GM18508 (cell line): ENCODE measurements around the gene ZBTB26.
"Not testable (repeated sequence)": the region's sequence is repeated elsewhere in the genome, so short reads cannot be mapped to it uniquely, and the experiment has no call there.

Source experiments
- ATAC-seq: cut with Tn5 transposase; IDR thresholded peaks from one replicate; pipeline ENCODE4 v1.9.1; 2021; ENCODE audit warnings: moderate number of reproducible peaks; ENCODE audit not compliant: insufficient read depth, unreplicated experiment

ZBTB26 gene

GRCh38 chr9:122929796-122930354 is 1.4 kb downstream of the ZBTB26 start:
- no peak for ATAC-seq

GRCh38 chr9:122923947-122924346 is 7.4 kb downstream of the ZBTB26 start:
- ATAC-seq: no peak

GRCh38 chr9:122922713-122923112 is 8.6 kb downstream of the ZBTB26 start:
- no peak for ATAC-seq

DNA sequence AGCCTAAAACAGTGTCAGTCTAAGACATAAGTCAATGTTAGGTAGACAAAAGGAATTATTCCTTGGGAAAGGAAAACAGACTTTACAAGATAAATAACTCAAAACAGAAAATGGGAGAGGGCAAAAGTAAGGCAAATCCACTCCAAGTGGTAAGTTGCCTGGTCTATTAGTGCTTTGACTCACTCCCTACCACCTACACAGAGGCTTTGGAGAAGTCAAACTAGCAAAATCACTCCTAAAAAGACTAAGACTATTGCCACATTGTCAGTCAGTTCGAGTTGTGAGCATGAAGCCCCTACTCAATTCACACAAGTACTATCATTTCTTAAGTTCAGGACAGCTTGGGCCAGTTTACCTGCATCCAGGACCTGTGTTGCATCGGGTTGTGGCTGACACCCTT is 13.0 kb downstream of the ZBTB26 start:
- no peak for ATAC-seq

DNA sequence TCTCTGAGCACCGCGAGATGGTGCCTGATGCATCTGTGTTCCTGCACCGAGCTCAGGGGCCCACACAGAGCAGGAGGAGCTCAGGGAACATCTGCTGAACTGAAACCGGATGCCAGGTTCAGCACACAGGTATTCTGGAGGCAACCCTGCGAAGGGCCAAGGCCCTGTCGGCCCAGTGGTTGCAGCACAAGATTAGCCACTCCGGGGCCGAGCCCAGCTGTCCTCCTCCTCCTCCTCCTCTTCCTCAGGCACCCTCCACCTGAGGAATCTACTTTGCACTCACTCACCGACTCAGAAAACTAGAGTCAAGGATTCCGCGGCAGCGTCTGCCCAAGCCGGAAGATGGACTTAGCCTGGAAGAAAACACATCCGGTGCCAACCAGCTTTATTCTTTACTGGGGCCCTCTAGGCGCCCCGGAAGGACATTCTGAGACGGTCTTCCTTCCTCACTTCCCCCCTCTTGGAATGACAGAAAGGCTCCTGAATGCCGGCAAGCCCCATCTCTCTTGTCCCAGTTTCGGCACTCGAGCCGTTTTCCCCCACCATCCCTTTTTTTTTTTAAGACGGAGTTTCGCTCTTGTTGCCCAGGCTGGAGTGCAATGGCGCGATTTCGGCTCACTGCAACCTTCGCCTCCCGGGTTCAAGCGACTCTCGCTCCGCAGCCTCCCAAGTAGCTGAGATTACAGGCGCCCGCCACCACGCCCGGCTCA is 18.2 kb downstream of the ZBTB26 start, which contains the start of gene ZBTB6:
ZBTB6 (minus strand) TSS at position 360 of the 710 bp plus-strand sequence. CDS start 1,251 bp downstream, outside the sequence.
- peak; percentile 89 for ATAC-seq

GRCh38 chr9:122912671-122912963 is 18.7 kb downstream of the ZBTB26 start:
- ATAC-seq: no peak

DNA sequence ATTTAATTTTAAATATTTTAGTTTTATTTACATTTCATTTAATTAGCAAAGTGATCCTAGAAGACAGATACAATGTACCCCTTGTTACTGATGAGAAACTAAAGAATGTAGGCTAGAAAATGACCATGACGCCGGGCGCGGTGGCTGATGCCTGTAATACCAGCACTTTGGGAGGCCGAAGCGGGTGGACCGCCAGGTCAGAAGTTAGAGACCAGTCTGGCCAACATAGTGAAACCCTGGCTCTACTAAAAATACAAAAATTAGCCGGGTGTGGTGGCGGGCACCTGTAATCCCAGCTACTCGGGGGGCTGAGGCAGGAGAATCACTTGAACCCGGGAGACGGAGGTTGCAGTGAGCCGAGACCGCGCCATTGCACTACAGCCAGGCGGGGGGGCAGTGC is 25.2 kb downstream of the ZBTB26 start:
- not testable (repeated sequence) for ATAC-seq

DNA sequence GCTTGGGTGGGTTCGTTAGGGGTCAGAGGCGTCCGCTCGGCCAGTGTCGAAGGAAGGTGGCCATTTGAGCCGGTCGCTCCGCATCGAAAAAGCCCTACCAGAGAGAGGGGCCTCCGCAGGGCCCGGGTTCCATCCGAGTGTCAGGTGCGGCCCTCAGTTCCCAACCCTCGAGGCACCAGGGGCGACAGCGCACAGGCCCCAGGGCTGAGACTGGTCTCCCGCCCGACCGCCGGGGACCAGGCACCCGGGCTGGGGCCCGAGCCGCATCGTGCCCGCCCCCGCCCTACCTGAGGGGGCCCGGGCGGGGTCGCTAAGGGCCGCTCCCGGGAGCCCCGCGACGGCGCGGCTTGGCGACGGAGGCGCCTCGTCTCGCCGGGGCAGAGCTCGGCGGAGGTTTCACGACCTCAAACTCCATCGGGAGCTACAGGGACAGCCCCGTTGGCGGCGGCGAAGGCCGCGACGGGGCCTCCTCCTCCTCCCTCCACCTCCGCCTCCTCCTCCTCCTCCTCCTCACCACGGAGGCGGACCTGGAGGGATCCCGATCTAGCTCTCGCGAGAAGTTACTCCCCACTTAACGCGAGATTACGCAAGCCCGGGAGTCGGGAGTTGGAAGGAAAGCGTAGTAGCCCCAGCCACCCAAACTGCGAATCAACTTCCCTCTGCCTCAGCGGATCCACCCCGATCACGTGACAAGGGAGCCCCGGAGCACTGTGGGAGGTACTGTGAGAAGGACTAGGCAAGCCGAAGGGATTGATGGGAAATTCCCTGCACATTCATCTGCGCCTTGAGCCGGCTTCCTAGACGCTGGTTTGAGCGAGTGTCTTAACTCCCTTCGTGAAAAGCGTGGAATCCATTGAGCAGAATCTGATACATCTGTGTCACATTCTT is 26.2 kb downstream of the ZBTB26 start, which contains the start of gene RC3H2:
RC3H2 (minus strand) TSS at position 537 of the 888 bp plus-strand sequence. CDS start 7,850 bp downstream, outside the sequence.
- ATAC-seq: peak; percentile 65

DNA sequence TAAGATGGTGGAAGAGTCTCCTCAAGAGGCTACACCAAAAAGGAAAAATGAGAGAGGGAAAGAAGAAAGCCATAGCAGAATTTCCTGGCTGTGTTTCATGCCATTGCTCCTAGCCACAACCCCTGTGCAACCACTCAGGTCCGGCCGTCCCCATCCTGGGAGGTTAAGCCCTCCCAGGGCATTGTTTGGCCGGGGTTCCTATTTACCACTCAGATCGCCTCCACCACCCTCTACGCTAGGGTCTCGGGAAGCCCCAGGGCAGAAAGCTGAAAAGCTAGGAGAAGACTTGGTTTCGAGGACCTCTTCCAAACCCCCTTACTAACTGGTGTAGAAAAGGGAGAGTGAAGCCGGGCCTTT is 26.9 kb downstream of the ZBTB26 start:
- no peak for ATAC-seq

- ATAC-seq: no peak
Measured at GRCh38 chr9:122900791-122901190, 30.5 kb downstream of the ZBTB26 start.

DNA sequence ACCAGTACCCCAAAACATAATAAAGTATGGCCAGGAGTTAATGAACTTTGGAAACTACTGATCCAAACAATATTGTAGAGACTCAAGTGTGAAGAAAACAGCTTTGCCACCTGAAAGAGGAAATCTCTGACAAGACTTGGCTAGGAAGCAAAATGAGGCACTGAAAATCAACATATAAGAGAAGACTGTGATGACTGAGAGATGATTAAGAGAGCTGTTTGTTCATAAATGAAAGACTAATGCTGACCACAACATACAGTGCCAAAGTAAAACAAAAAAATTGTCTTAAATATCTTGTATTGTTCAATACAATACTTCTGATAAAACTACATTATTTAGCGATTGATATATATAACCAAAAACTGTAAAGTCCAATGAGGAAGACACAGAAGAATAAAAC is 33.3 kb downstream of the ZBTB26 start:
- no peak for ATAC-seq

GRCh38 chr9:122888480-122888879 is 42.8 kb downstream of the ZBTB26 start:
- ATAC-seq: no peak

- ATAC-seq: no peak
Measured at GRCh38 chr9:122883125-122883524, 48.2 kb downstream of the ZBTB26 start.

- ATAC-seq: no peak
Measured at GRCh38 chr9:122879443-122879842, 51.9 kb downstream of the ZBTB26 start.

DNA sequence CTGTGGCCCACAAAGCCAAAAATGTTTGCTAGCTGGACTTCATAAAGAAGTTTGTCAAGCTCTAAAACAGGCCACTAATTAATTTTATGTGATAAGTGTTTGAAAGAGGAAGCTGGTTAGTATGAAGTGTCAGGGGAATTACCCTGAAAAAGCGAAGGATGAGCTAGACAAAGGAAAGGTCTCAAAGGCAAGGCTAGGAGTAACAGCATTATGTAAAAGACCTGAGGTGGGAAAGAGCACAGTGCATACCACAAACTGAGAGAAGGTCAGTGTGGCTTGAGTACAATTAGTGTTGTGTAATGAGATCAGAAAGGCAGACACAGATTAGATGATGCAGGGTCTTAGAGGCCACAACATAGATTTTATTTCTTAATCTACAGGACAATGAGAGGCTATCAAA is 55.8 kb downstream of the ZBTB26 start:
- no peak for ATAC-seq

- ATAC-seq: not testable (repeated sequence)
Measured at GRCh38 chr9:122867276-122867675, 64.0 kb downstream of the ZBTB26 start.

DNA sequence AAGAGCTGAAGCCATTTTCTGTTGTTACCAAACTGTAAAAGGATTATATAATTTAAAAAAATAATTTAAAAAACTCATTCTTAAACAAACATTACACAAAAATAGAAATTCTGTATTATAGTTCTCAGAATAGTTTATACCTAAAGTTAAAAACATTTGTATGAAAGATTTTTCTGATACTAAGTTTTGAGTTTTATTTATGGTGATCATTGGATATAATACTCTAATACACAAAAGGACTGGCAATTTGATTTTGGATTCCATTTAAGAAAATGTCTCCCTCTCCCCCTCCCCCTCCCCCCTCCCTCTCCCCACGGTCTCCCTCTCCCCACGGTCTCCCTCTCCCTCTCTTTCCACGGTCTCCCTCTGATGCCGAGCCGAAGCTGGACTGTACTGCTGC is 65.2 kb downstream of the ZBTB26 start:
- ATAC-seq: no peak
